Stimulated activated naive CD8-positive, alpha-beta T cell treated with anti-CD3 and anti-CD28 coated beads, Interleukin-15, Interleukin-2, amounts not matched to agents 100 U/mL and 50 U/mL, for 24 hours (primary cell): ENCODE results near the gene PIK3C2A.

Source experiments
- ATAC-seq: fragments of 150-1000 bp; cut with Tn5 transposase; one replicate; pipeline ENCODE4 v1.10.0; 2021
- DNase-seq: peaks from one replicate; pipeline ENCODE4 v3.0.0; 2021

PIK3C2A gene

DNA sequence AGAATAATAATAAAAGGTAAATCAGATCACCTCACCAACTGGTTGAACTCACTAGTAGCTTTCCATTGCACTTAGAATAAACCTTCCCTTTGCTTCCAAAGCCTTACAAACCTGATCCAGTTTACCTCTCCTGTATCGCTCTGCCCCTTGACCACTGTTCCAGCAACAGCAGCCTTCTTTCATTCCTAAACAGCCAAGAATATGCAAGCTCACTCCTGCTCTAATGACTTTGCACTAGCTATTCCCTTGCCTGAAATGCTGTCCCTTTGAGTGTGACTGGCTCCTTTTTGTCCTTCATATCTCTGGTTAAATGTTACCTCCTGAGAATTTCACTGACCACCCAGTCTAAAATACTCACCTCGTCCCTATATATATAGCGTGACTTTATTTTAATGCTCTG is 9.6 kb upstream of the PIK3C2A start:
- DNase-seq, result no peak
- ATAC-seq, result no peak

DNA sequence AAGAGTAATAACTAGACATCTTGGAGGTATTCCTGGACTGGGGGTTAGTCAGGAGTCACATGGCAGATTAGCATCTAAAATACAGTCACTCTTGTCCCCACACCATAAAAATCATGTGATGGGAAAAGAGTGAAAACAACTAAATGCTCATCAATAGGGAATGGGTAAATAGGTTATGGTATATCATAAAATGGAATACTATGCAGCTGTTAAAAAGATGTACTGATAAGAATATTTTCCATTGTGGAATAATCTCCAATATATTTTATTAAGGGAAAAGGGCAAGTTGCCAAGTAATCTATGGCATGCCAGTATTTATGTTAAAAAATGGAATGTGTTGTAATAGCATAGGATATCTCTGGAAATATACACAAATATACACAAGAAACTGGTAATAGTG is 6.6 kb upstream of the PIK3C2A start:
- ATAC-seq, result no peak

DNA sequence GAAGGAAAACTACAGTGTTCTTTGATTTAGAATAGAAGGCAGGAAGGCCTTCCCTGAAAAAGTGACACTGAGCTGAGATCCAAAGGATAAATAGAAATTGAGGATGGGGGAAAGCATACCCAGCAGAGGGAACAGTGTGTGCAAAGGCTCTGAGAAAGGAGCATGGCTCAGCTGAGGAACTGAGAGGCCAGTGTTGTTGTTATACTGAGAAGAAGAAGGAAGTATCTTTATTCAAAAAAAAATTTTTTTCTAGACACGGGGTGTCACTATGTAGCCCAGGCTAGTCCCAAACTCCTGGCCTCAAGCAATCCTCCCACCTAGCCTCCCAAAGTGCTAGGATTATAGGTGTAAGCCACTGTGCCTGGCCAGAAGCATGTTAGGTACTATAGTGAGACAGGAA is 3.5 kb upstream of the PIK3C2A start:
- DNase-seq, result no peak
- no peak for ATAC-seq

More for the DNA sequence above, 6.6 kb upstream of the PIK3C2A start:
- DNase-seq, result no peak

DNA sequence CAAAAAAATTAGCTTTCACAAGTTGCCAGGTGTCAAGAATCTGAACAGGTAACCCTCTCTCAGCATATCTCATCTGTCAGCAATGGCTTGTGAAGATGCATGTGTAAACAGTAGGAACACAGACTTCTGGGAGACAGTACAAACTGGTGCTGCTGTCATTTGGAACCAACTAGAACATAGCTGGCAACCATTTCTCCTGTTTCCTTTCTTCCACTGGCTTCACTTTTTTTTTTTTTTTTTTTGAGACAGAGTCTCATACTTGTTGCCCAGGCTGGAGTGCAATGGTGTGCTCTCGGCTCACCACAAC is 2.1 kb upstream of the PIK3C2A start:
- ATAC-seq, result no peak
- no peak for DNase-seq

DNA sequence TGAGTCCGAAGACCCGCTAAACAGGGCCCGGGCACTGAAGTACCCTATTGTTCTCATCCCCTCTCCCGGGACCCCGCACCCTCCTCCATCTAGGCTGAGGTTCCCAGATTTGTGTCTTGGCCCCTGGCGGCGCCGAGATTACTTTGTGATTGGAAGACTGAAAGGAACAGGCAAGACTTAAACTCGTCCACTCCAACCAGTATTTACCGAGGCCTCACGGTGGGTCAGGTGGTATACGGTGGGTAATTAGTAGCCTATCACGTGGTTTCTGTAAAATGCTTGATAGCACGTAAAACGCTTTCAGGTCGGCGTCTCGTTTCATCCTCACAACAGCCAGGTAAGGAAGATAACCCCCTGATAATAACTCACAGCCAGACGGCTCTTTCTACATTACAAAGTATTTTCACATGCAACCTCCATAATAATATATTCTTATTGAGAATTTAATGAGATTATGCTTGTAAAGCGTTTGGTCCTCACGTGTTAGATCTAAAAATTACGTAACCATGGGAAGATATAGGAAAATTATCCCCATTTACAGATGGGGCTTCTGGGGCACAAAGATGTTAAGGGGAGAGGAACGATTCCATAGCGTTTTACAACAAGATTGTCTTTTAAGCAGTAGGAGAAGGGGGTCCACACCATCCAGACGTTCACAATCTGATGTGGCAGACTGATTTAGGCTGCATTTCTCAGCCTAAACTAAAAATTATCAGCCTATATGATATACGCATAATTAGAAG is 642 bp upstream of the PIK3C2A start:
- peak; percentile 72 for ATAC-seq
- peak; percentile 52 for DNase-seq

DNA sequence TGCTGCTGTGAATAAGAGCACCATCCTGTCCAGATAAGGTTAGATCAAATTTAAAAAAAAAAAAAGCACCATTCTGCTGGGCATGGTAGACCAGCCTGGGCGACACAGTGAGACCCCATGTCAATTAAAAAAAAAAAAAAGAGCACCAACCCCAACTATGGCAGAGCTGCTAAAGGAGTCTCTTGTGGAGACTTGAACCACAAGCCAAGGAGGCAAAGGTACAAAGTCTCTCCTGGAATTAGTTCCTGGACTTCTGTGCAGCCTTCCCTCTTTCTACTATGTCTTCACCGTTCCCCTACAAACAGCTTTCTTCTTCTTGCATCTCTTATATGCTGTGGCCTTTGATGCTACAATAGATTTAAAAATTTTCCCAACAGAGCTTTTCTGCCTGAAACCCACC is 1.3 kb downstream of the PIK3C2A start:
- ATAC-seq (no peak), DNase-seq (no peak)

DNA sequence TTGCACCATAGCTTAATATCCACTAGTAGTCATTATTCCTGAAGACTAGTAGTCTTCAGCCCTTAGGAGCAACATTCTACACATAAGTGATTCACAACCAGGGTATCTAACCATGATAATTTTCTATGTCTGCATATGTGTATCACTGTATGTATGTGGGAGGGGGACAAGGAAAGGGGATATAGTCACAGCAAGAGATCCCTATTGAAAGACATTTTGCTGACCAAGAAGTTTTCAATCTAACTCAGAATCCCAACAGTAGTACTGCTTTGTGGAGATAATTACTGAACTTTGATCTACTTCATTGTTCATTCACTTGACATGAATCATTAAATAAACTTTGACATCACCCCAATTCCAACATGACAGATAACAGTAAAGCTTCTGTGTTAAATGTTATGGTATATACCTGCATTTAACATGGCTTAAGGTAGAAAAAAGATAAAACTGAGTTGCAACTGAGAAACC is 10.3 kb downstream of the PIK3C2A start:
- ATAC-seq (no peak), DNase-seq (no peak)

DNA sequence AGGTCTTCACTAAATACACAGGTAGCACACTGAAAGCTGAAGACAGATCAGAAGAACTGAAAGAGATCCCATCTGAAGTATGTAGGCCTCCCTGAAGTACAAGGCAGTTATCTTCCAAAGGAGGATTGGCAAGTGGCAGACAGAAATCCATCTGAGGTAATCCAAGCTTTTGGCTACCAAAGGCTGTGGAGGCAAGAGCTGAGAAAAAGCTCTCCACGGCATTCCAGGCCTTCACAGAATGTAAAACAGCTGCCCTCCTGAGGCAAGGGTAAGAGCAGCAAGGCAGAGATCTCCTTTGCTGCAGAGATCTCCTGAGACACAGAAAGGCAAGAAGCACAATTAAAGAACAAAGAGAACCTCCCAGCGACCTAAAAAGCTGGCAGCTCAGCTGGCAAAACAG is 19.1 kb downstream of the PIK3C2A start:
- no peak for ATAC-seq
- DNase-seq, result no peak

DNA sequence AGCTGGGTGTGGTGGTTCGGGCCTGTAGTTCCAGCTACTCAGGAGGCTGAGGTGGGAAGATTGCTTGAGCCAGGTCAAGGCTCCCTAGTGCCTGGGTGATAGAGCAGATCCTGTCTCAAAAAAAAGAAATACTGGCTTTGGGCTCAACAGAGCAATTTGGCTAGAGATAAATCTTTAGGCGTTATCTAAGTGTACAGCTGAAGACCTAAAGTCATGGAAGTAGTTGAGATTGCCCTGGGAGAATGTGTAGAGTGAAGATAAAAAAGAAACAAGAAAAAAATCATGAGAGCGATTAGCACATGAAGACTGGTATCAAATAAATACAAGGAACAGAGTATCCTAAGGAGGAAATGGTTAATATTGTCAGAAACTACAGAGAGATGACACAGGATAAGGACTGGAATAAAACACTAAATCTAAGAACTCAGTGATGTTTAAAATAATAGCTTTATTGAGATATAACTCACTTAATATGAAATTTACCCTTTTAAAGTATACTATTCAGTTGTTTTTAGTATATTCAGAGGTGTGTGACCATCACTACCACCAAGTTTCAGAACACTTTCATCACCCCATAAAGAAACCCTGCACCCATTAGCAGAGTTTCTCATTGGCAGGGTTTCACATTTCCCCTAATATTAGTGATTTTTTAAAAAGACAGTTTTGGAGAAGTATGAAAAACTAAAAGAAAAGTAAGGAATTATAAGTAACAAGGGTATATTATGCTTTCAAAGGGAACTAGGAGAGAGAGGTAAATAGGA is 20.7 kb downstream of the PIK3C2A start:
- ATAC-seq, result no peak
- no peak for DNase-seq

DNA sequence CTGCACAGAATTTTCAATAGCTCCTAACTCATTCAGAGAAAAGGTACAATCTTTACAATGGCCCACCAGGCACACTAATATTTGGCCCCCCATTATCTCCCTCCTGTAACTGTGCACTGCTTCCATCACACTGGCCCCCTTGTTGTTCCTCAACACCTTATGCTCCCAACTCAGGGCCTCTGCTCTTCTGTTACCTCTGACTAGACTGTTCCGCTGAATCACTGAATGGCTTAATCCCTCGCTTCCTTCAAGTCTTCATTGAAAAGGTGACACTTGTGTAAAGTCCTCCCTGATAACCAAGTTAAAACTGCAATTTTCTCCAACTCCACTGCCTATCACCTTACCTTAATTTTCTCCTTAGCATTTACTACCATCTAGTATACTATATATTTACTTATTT is 21.8 kb downstream of the PIK3C2A start:
- no peak for DNase-seq
- peak; percentile 57 for ATAC-seq

DNA sequence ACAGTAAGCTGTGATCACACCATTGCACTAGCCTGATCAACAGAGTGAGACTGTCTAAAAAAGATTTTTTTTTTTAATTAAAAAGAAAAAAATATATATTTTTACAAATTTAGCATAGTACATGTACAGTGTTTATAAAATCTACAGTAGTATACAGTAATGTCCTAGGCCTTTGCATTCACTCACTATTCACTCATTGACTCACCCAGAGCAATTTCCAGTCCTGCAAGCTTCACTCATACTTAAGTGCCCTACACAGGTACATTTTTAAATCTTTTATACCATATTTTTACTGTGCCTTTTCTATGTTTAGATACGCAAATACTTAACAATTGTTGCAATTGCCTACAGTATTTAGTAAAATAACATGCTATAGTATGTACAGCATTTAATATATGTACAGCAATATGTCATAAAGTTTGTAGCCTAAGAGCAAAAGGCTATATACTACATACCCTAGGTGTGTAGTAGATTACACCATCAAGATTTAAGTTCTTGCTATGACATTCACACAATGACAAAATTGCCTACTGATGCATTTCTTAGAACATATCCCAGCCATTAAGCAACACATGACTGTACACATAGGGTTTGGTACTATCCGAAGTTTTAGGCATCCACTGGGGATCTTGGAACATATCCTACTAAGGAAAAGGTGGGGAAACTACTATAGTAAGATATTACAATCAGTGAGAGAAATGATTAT is 22.8 kb downstream of the PIK3C2A start:
- no peak for DNase-seq
- no peak for ATAC-seq

DNA sequence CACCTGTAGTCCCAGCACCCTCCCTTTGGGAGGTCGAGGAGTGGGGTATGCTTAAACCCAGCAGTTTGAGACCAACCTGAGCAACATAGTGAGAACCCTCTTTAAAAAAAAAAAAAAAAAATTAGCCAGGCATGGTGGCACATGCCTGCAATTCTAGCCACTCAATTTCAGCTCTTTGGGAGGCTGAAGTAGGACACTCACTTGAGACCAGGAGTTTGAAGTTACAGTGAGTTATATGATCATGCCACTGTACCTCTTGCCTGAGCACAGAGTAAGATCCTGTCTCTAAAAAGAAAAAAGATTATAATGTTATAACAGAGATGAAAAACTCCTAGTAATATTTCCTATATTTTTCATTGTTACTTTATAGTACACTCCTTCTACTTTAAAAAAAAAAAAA is 23.9 kb downstream of the PIK3C2A start:
- ATAC-seq (no peak), DNase-seq (no peak)

DNA sequence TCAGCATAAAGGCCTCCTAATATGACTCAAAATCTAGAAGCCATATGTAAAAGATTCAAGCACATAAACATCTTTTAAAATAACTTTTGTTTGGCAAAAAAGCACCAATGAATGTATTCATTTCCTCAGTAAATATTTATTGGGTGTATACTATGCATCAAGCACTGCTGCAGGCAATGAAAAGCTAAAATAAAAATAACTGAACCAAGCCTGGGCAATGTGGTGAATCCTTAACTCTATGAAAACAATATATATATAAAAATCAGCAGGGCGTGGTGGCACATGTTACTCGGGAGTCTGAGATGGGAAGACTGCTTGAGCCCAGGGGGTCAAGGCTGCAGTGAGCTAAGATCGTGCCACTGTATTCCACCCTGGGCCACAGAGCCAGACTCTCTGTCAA is 27.8 kb downstream of the PIK3C2A start:
- no peak for ATAC-seq
- no peak for DNase-seq

DNA sequence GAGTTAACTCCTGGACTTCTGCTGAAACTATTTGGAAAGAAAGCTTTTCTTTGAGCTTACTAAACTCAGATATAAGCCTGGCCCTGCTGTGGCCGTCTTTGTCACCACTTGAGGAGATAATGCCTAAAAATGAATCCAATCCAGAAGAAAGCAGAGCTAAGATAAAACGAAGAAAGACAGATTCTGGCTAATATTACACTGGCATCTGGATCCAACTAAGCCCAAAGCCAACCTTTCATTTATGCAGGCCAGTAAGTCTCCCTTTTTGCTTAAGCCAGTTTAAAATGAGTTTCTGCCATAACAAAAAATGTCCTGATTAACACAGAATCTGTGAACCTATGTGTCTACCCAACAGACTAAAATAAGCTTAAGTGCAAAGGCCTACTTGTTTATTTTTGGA is 34.5 kb downstream of the PIK3C2A start:
- no peak for DNase-seq
- no peak for ATAC-seq

DNA sequence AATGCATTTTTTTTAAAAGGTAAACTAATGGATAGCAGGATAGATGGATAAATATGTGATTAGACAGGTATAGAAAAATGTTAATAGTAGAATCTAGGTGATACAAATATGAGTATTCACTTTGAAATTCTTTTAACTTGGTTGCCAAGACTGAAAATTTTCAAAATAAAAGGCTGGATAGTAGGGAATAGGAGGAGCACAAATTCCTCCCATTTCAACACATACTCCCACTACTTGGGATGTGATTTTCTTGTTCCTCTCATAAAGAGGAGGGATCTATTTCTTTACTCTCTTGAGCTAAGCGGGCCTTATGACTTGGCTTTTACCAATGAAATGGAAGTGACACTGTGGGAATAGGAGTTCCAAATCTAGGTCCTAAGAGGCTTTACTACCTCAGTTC is 35.9 kb downstream of the PIK3C2A start:
- no peak for ATAC-seq
- DNase-seq, result no peak

DNA sequence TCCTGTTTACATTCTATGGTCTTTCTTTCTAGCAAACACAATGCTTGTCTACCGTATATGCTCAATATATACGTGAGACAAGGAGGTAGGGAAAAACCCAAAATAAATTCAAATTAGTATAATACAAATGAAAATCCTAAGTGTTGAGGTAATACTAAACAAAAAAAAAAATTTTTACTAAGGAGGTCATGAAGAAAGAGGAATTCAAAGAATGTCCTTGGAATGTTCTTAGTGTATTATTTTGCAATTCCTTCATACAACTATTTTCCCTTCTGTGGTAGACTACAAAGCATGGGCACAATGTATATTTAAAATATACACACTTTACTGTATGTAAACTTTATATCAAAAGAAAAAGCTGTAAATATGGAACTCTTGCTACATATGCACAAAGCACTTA is 36.4 kb downstream of the PIK3C2A start:
- no peak for ATAC-seq
- DNase-seq, result no peak

DNA sequence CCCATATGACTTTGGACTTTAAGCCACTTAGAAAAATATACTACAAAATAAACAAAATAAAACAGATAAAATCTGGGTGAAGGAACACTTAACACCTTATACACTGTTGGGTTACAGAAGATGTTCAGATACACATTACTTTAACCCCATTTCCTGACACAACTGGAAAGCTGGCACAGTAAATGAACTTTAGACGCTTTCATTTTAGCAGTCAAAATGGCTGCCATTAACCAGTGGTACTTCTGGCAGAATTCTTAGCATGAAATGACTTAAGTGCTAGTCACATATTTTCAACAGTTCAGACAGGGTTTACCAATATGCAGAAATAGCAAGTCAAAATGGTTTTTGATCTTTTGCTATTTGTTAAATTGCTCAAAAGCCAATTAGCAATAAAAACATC is 37.9 kb downstream of the PIK3C2A start:
- ATAC-seq, result no peak

DNA sequence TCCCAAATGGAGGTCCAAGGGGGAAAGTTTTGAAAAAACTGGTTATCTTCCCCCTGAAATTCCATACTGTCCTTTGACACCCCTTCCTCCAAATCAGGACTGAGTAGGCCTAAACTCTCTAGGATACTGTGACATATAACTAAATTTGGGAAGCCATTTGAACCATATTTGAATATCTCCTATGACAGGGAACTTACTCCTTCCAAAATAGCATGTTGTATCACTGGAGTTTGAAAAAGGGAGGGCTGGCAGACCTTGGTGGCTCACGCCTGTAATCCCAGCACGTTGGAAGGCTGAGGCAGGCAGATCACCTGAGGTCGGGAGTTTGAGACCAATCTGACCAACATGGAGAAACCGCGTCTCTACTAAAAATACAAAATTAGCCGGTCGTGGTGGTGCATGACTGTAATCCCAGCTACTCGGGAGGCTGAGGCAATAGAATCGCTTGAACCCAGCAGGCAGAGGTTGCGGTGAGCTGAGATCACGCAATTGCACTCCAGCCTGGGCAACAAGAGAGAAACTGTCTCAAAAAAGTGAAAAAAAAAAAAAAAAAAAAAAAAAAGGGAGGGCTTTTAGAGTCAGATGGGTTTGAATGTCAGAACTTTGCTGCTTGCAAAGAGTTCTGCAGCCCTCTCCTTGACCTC is 42.4 kb downstream of the PIK3C2A start:
- no peak for DNase-seq

More for the DNA sequence above, 37.9 kb downstream of the PIK3C2A start:
- DNase-seq, result no peak

DNA sequence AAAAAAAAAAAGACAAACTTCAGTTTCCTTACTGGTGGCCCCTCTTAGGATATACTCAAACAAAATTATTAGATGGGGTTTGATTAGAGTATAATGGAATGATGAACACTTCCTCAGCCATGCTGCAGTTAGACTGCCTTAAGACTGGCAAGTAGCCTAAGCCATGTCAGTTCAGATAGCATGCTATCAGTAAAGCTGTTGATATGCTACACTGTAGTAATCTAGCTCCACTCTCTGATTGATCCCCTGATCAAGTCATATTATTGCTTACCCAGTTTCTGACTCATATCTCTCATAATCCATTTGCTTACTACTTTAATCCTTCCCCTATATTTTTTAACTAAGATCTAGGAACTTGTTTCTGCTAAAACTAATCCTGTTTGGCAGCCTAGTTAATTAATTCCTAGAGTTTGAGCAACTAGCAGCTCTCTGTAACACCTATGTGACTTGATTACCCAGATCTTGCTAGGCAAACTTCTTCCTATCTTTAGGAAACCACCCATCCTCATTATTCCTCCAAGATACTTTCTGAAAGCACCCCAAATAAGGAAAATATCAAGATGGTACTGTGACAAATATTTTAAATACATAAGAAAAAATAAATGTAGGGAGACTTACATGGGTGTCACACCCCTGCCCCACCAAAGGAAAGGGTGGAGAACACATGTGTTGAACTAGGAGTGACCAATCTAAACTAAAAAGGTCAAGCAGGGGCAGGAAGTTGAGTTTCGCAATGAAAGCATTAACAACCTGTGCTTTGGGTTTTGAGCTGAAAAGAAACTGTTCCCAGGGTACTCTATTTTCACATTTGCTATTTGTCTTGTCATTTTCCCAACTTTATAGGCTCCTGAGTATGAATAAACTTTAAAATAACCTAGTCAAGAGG is 43.2 kb downstream of the PIK3C2A start:
- DNase-seq (no peak), ATAC-seq (peak; percentile 32)

More for the DNA sequence above, 42.4 kb downstream of the PIK3C2A start:
- no peak for ATAC-seq

DNA sequence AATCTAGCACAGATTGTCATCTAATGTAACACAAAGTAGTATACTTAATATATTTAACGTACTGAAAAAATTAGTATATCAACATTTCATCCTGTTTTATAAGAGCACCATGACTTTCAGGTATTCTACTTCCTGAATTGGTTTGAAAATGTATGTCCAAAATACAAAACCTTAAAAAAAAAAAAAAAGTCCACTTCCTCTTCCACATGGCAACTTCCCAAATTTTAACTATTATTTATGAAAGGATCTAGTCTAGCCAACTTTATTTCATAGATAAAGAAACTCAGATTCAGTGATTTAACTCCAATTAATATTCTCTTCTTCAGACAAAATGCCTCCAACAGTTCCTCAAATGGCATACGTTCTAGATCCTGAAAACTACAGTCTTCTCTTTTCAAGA is 44.0 kb downstream of the PIK3C2A start:
- ATAC-seq (no peak), DNase-seq (no peak)

DNA sequence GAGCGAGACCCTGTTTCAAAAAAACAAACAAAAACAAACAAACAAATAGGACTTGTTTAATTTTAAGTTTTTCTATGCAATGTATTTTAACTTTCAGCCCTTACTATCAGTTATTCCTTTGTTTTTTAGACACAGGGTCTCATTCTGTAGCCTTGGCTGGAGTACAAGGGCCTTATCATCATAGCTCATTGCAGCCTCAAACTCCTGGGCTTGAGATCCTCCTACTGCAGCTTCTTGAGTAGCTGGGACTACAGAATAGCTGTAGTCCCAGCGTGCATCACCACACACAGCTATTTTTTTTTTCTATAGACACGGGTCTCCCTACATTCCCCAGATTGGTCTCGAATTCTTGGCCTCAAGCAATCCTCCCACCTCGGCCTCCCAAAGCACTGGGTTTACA is 44.5 kb downstream of the PIK3C2A start:
- ATAC-seq, result no peak
- DNase-seq, result no peak

DNA sequence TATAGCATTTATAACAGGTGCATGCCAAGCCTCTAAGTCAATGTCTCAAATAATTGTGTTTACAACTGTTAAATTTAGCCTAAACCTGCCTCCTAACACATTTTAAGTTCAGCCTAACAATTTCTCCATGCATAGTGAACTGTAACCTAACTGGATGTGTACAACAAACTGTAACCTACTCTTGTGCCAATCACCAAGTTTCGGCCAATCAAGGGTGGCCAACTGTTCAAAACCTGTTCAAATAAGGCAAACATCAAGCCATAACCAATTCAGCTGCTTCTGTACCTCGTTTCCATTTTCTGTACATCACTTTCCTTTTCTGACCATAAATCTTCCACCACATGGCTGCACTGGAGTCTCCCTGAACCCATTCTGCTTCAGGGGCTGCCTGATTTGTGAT is 45.4 kb downstream of the PIK3C2A start:
- no peak for DNase-seq
- ATAC-seq, result no peak
